GM19328 (cell line): ENCODE results near the gene PRKAG1.

Experiments
- ATAC-seq: cut with Tn5 transposase; IDR thresholded peaks from one replicate; pipeline ENCODE4 v1.9.1; 2021; ENCODE audit warnings: mild to moderate bottlenecking, moderate library complexity; ENCODE audit not compliant: unreplicated experiment

Gene PRKAG1

GRCh38 chr12:49032679-49033447 is 14.3 kb upstream of the PRKAG1 start:
- ATAC-seq: no peak

GRCh38 chr12:49032276-49032675 is 13.7 kb upstream of the PRKAG1 start:
- ATAC-seq: no peak

GRCh38 chr12:49031573-49032161 is 13.1 kb upstream of the PRKAG1 start:
- no peak for ATAC-seq

- ATAC-seq: no peak
These were observed 12.4 kb upstream of the PRKAG1 start for GRCh38 chr12:49030714-49031572.

GRCh38 chr12:49030119-49030518 is 11.5 kb upstream of the PRKAG1 start:
- no peak for ATAC-seq

GRCh38 chr12:49028666-49029275 is 10.2 kb upstream of the PRKAG1 start:
- no peak for ATAC-seq

- no peak for ATAC-seq
These were observed 9.4 kb upstream of the PRKAG1 start for GRCh38 chr12:49027846-49028555.

- no peak for ATAC-seq
These were observed 8.3 kb upstream of the PRKAG1 start for GRCh38 chr12:49026678-49027480.

- ATAC-seq: no peak
These were observed 7.5 kb upstream of the PRKAG1 start for GRCh38 chr12:49026101-49026500.

GRCh38 chr12:49025463-49025862 is 6.9 kb upstream of the PRKAG1 start:
- no peak for ATAC-seq

- ATAC-seq: no peak
These were observed 6.0 kb upstream of the PRKAG1 start for GRCh38 chr12:49024543-49024942.

GRCh38 chr12:49023812-49024211 is 5.2 kb upstream of the PRKAG1 start:
- no peak for ATAC-seq

- no peak for ATAC-seq
These were observed 4.1 kb upstream of the PRKAG1 start for GRCh38 chr12:49022558-49023178.

GRCh38 chr12:49021292-49021915 is 2.8 kb upstream of the PRKAG1 start:
- no peak for ATAC-seq

GRCh38 chr12:49020441-49020840 is 1.9 kb upstream of the PRKAG1 start:
- no peak for ATAC-seq

GRCh38 chr12:49019443-49020324 is 1.1 kb upstream of the PRKAG1 start:
- no peak for ATAC-seq

GRCh38 chr12:49019120-49019430 is 499 bp upstream of the PRKAG1 start:
- no peak for ATAC-seq

GRCh38 chr12:49017891-49018260 is 700 bp downstream of the PRKAG1 start:
- no peak for ATAC-seq
